Neuronal stem cell (in vitro differentiated cells): Measurements from ENCODE around the gene KCTD19.

Source experiments
- DNase-seq: peaks from one replicate; pipeline ENCODE4 v3.0.0-alpha.2; 2013; ENCODE audit warnings: low spot score
- H2AFZ ChIP-seq: one replicate; pipeline ENCODE4 v1.6.1; 2013; ENCODE audit warnings: mild to moderate bottlenecking, low read length, inconsistent platforms
- H2AK5ac ChIP-seq: 2 replicates; pipeline ENCODE4 v1.6.1; 2013; ENCODE audit warnings: low read depth, mild to moderate bottlenecking, inconsistent platforms, low read length, moderate library complexity, mixed read lengths
- H2BK120ac ChIP-seq: 2 replicates; pipeline ENCODE4 v1.6.1; 2013; ENCODE audit warnings: low read depth, mild to moderate bottlenecking, inconsistent platforms, low read length, moderate library complexity, mixed read lengths
- H2BK12ac ChIP-seq: one replicate; pipeline ENCODE4 v1.6.1; 2013; ENCODE audit warnings: low read length, inconsistent platforms
- H2BK15ac ChIP-seq: 2 replicates; pipeline ENCODE4 v1.6.1; 2013; ENCODE audit warnings: mild to moderate bottlenecking, low read length, inconsistent platforms, mixed read lengths
- H2BK5ac ChIP-seq: one replicate; pipeline ENCODE4 v1.6.1; 2013; ENCODE audit warnings: inconsistent platforms, mild to moderate bottlenecking, low read length, moderate library complexity
- H3K14ac ChIP-seq: one replicate; pipeline ENCODE4 v1.6.1; 2013; ENCODE audit warnings: low read length, inconsistent platforms
- H3K18ac ChIP-seq: 2 replicates; pipeline ENCODE4 v1.6.1; 2013; ENCODE audit warnings: low read length, inconsistent platforms
- H3K23ac ChIP-seq: 2 replicates; pipeline ENCODE4 v1.6.1; 2013; ENCODE audit warnings: low read depth, mild to moderate bottlenecking, mixed read lengths, low read length, inconsistent platforms; ENCODE audit not compliant: poor library complexity
- H3K27ac ChIP-seq: replicated peaks from 3 replicates; pipeline ENCODE4 v1.5.1; 2013; ENCODE audit warnings: low read length, inconsistent platforms
- H3K27me3 ChIP-seq, 3 experiments: 2 replicates each; pipeline ENCODE4 v1.6.1; 2013; ENCODE audit warnings: low read length in 3 of 3, mild to moderate bottlenecking in 2 of 3, inconsistent platforms in 1 of 3, low read depth in 1 of 3, mixed read lengths in 1 of 3, moderate library complexity in 1 of 3; ENCODE audit not compliant: control insufficient read depth in 3 of 3, insufficient read depth in 3 of 3
- H3K36me3 ChIP-seq, 2 donors: replicated peaks in 1 of 2; 2 replicates each; pipeline ENCODE4 v1.6.1; 2013; ENCODE audit warnings: low read length in 2 of 2; ENCODE audit not compliant: control insufficient read depth in 2 of 2, insufficient read depth in 2 of 2
- H3K4ac ChIP-seq: 2 replicates; pipeline ENCODE4 v1.6.1; 2013; ENCODE audit warnings: inconsistent platforms, mild to moderate bottlenecking, low read length, moderate library complexity
- H3K4me1 ChIP-seq, 2 donors: 1 replicate in 1 of 2; 2 replicates in 1 of 2; pipeline ENCODE4 v1.6.1; 2013; ENCODE audit warnings: low read length in 2 of 2, low read depth in 1 of 2; ENCODE audit not compliant: control insufficient read depth in 2 of 2, insufficient read depth in 1 of 2
- H3K4me2 ChIP-seq: one replicate; pipeline ENCODE4 v1.6.1; 2013; ENCODE audit warnings: mild to moderate bottlenecking, low read length, inconsistent platforms; ENCODE audit not compliant: insufficient read depth, poor library complexity, severe bottlenecking
- H3K4me3 ChIP-seq, 2 donors: 2 replicates each; pipeline ENCODE4 v1.5.1; 2013; ENCODE audit warnings: low read length in 2 of 2, mild to moderate bottlenecking in 2 of 2, inconsistent platforms in 1 of 2, moderate library complexity in 1 of 2
- H3K79me1 ChIP-seq: one replicate; pipeline ENCODE4 v1.6.1; 2013; ENCODE audit warnings: low read depth, mild to moderate bottlenecking, inconsistent platforms, low read length, moderate library complexity
- H3K9ac ChIP-seq: one replicate; pipeline ENCODE4 v1.6.1; 2013; ENCODE audit warnings: mild to moderate bottlenecking, low read depth, low read length, inconsistent platforms; ENCODE audit not compliant: poor library complexity
- H3K9me3 ChIP-seq, 2 donors: replicated peaks in 1 of 2; 2 replicates each; pipeline versions ENCODE3 to v1.6.1; 2013; ENCODE audit warnings: low read length in 2 of 2, mild to moderate bottlenecking in 2 of 2, inconsistent platforms in 1 of 2, low read depth in 1 of 2, mixed read lengths in 1 of 2, moderate library complexity in 1 of 2; ENCODE audit not compliant: control insufficient read depth in 2 of 2, insufficient read depth in 1 of 2
- H4K8ac ChIP-seq: one replicate; pipeline ENCODE4 v1.6.1; 2013; ENCODE audit warnings: low read depth, mild to moderate bottlenecking, inconsistent platforms, low read length, moderate library complexity
- H4K91ac ChIP-seq: one replicate; pipeline ENCODE4 v1.6.1; 2013; ENCODE audit warnings: low read length, low read depth, mild to moderate bottlenecking, inconsistent platforms; ENCODE audit not compliant: poor library complexity
- WGBS, 2 donors: extraction: QIAGEN DNeasy Blood & Tissue Kit; methylation state at CpG; one replicate each; pipeline ENCODE4 v1.1.7; 2013; ENCODE audit warnings: missing lambda C conversion rate in 2 of 2, mixed read lengths in 1 of 2; ENCODE audit not compliant: insufficient read length in 2 of 2, insufficient replicate concordance in 1 of 2; ENCODE audit errors: extremely low coverage in 2 of 2; 5-methylcytosine and 5-hydroxymethylcytosine counted together

KCTD19 gene

GRCh38 chr16:67254801-67255552 is 71.6 kb downstream of the KCTD19 start:
- no peak overlapping the region for H3K18ac ChIP-seq
- H3K23ac ChIP-seq: peak overlapping the region; percentile 75
- no peak overlapping the region for H2BK12ac ChIP-seq
- H4K91ac ChIP-seq: peak overlapping the region; percentile 56
- no CpG with 5 or more reads among the region's 18 CpGs for WGBS, 2 donors
- peak overlapping the region; percentile 22 for H2BK5ac ChIP-seq
- no peaks in the 10 kb centered on the region for H3K36me3 ChIP-seq
- H2AFZ ChIP-seq: no peak overlapping the region
- H2BK120ac ChIP-seq: no peak overlapping the region
- H2AK5ac ChIP-seq: peak overlapping the region; percentile 35
- H4K8ac ChIP-seq: peak overlapping the region; percentile 90
- H3K4me1 ChIP-seq: peaks cover 0 to 2% of the 10 kb centered on the region in 2 donors
- DNase-seq: no peak
- H3K4ac ChIP-seq: no peak overlapping the region
- H3K27ac ChIP-seq: no peak overlapping the region
- peaks cover 2% of the 10 kb centered on the region for H3K79me1 ChIP-seq
- no peak overlapping the region for H3K4me3 ChIP-seq
- H3K9me3 ChIP-seq: no peaks in the 10 kb centered on the region
- peak overlapping the region; percentile 67 for H3K9ac ChIP-seq
- peaks cover 0 to 8% (median 0%) of the 10 kb centered on the region in 3 experiments for H3K27me3 ChIP-seq
- H3K4me2 ChIP-seq: no peak overlapping the region
- H2BK15ac ChIP-seq: no peak overlapping the region
- H3K14ac ChIP-seq: no peak overlapping the region

GRCh38 chr16:67252609-67253497 is 73.7 kb downstream of the KCTD19 start:
- Histone ChIP-seq H2AK5ac (peak overlapping the region; percentile 47), H2AFZ (no peak overlapping the region), H3K27ac (no peak overlapping the region), H2BK120ac (peak overlapping the region; percentile 48), H4K91ac (no peak overlapping the region), H3K27me3 (peaks cover 0 to 29% (median 7%) of the 10 kb centered on the region in 3 experiments), H2BK5ac (no peak overlapping the region), H2BK15ac (no peak overlapping the region), H3K4ac (peak overlapping the region; percentile 38), H3K4me2 (no peak overlapping the region), H2BK12ac (no peak overlapping the region), H3K79me1 (no peaks in the 10 kb centered on the region), H3K23ac (no peak overlapping the region), H4K8ac (no peak overlapping the region), H3K4me3 (no peak overlapping the region), H3K9me3 (no peaks in the 10 kb centered on the region), H3K36me3 (no peaks in the 10 kb centered on the region), H3K18ac (peak overlapping the region; percentile 19), H3K4me1 (peaks cover 16% of the 10 kb centered on the region in 2 donors), H3K14ac (no peak overlapping the region), H3K9ac (peak overlapping the region; percentile 34)
- WGBS, 2 donors: no CpG with 5 or more reads among the region's 4 CpGs
- no peak for DNase-seq

- H2AK5ac ChIP-seq: no peak overlapping the region
- H3K9me3 ChIP-seq: no peaks in the 10 kb centered on the region
- H3K18ac ChIP-seq: no peak overlapping the region
- no peak overlapping the region for H3K4me2 ChIP-seq
- H3K27ac ChIP-seq: no peak overlapping the region
- H3K4me1 ChIP-seq: peaks cover 25 to 27% of the 10 kb centered on the region in 2 donors
- no peak overlapping the region for H4K8ac ChIP-seq
- no peak overlapping the region for H3K4me3 ChIP-seq
- H3K4ac ChIP-seq: no peak overlapping the region
- H2BK15ac ChIP-seq: no peak overlapping the region
- no peak overlapping the region for H3K14ac ChIP-seq
- no peak overlapping the region for H3K9ac ChIP-seq
- no peak overlapping the region for H2BK120ac ChIP-seq
- H3K23ac ChIP-seq: no peak overlapping the region
- no peak for DNase-seq
- no CpG with 5 or more reads among the region's 4 CpGs for WGBS, 2 donors
- no peak overlapping the region for H2BK5ac ChIP-seq
- peaks cover 0 to 30% (median 7%) of the 10 kb centered on the region in 3 experiments for H3K27me3 ChIP-seq
- H2BK12ac ChIP-seq: peak overlapping the region; percentile 24
- H3K36me3 ChIP-seq: no peaks in the 10 kb centered on the region
- H4K91ac ChIP-seq: no peak overlapping the region
- H3K79me1 ChIP-seq: no peaks in the 10 kb centered on the region
- H2AFZ ChIP-seq: peak overlapping the region; percentile 96
Observed at GRCh38 chr16:67250045-67250327, 76.6 kb downstream of the KCTD19 start.
